HG02763 (cell line): ENCODE data around the gene PRKCE.

ENCODE experiments used
- ATAC-seq: cut with Tn5 transposase; IDR thresholded peaks from one replicate; pipeline ENCODE4 v1.9.1; 2021; ENCODE audit warnings: mild to moderate bottlenecking, moderate library complexity; ENCODE audit not compliant: unreplicated experiment

Gene PRKCE

GRCh38 chr2:45774688-45775244 lies 123.3 kb downstream of the PRKCE start:
- ATAC-seq, result no peak

GRCh38 chr2:45776160-45776955 lies 124.9 kb downstream of the PRKCE start:
- no peak for ATAC-seq

- ATAC-seq, result no peak
These were observed 126.7 kb downstream of the PRKCE start for GRCh38 chr2:45777996-45778719.

GRCh38 chr2:45778720-45779171 lies 127.3 kb downstream of the PRKCE start:
- no peak for ATAC-seq

GRCh38 chr2:45780541-45781463 lies 129.3 kb downstream of the PRKCE start:
- no peak for ATAC-seq

GRCh38 chr2:45781464-45781811 lies 130.0 kb downstream of the PRKCE start:
- no peak for ATAC-seq

GRCh38 chr2:45782436-45782835 lies 131.0 kb downstream of the PRKCE start:
- no peak for ATAC-seq

- ATAC-seq, result no peak
These were observed 131.5 kb downstream of the PRKCE start for GRCh38 chr2:45782986-45783385.

- ATAC-seq, result no peak
These were observed 134.8 kb downstream of the PRKCE start for GRCh38 chr2:45786030-45786835.

GRCh38 chr2:45786836-45787357 lies 135.4 kb downstream of the PRKCE start:
- ATAC-seq, result no peak

GRCh38 chr2:45788401-45788800 lies 136.9 kb downstream of the PRKCE start:
- no peak for ATAC-seq

- ATAC-seq, result no peak
These were observed 137.8 kb downstream of the PRKCE start for GRCh38 chr2:45789317-45789716.

- ATAC-seq, result no peak
These were observed 138.7 kb downstream of the PRKCE start for GRCh38 chr2:45789961-45790723.

- ATAC-seq, result no peak
These were observed 142.0 kb downstream of the PRKCE start for GRCh38 chr2:45793305-45793962.

GRCh38 chr2:45794134-45794617 lies 142.7 kb downstream of the PRKCE start:
- ATAC-seq, result no peak

- no peak for ATAC-seq
These were observed 145.0 kb downstream of the PRKCE start for GRCh38 chr2:45796500-45796899.

GRCh38 chr2:45797451-45798230 lies 146.2 kb downstream of the PRKCE start:
- ATAC-seq, result no peak
